ENCODE data around the gene PIP5K1C. TPM values are rescaled to one million over a fixed set of nuclear protein-coding genes. Genes with fewer than 3 reads are reported as not detected.

The PIP5K1C gene
- total RNA-seq, 6 experiments from 2014 or later = 73.8 to 95.6 (median 78.7) TPM

DNA sequence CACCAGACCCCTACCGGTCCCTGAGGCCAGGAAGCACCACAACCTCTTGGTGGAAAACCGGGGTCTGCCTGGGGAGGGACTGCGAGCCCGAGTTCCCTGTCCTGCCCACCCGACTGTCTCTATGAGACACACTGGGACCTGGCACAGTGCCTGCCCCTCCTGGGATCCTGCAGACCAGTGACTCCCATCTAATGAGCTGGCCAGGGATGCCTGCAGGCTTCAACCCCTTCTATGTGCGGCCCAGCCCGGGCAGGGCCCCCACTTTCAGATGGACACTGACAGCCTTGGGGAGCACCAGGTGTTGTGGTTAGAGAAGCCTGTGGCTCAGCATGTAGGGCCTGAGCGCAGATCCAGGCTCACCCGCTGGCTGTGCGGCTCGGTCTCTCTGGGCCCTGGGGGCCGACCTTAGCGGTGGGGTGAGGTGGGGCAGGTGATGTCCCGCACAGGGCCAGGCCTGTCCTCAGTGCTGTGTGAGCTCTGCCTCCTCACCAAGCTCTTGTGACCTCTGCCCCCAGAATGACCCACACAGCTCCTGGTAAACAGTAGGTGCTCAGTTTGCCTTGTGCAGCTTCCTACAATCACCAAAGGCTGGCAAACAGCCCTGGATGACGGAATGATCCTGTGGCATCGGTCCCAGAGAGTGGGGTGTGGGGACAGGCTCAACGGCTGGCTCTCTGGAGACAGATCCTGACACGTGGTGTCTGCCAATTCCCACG is 55.8 kb downstream of the PIP5K1C start:
- no peak for DNase-seq
- 0 out of 2 replicates have a peak, but pooled peaks cover 5% of the 10 kb centered on the region for H3K36me3 Mint-ChIP-seq (ENCODE audit: low read depth)
- H3K27me3 Mint-ChIP-seq (ENCODE audit: insufficient read depth) = no peaks in the 10 kb centered on the region; the same call in none of the 2 replicates
- no peak overlapping the region for H3K27ac Mint-ChIP-seq
- no peaks in the 10 kb centered on the region for H3K4me1 Mint-ChIP-seq (ENCODE audit: low read depth)
- no peaks in the 10 kb centered on the region for H3K9me3 Mint-ChIP-seq
- no peak for TF ChIP-seq CTCF (IDR thresholded peaks at IDR 0.05)
- no peak overlapping the region for H3K4me3 Mint-ChIP-seq

- H3K4me3 Mint-ChIP-seq = no peak overlapping the region
- no peaks in the 10 kb centered on the region for H3K9me3 Mint-ChIP-seq
- H3K4me1 Mint-ChIP-seq (ENCODE audit: low read depth) = no peaks in the 10 kb centered on the region
- H3K27me3 Mint-ChIP-seq (ENCODE audit: insufficient read depth) = no peaks in the 10 kb centered on the region; the same call in none of the 2 replicates
- H3K36me3 Mint-ChIP-seq (ENCODE audit: low read depth) = 0 out of 2 replicates have a peak, but pooled peaks cover 9% of the 10 kb centered on the region
- no peak for DNase-seq
- no peak overlapping the region for H3K27ac Mint-ChIP-seq
- no peak for TF ChIP-seq CTCF (IDR thresholded peaks at IDR 0.05)
Measured at GRCh38 chr19:3643674-3644313, 56.5 kb downstream of the PIP5K1C start.

GRCh38 chr19:3642987-3643673 is 57.1 kb downstream of the PIP5K1C start:
- no peak for DNase-seq
- no peak overlapping the region for H3K27ac Mint-ChIP-seq
- H3K9me3 Mint-ChIP-seq = no peaks in the 10 kb centered on the region
- peaks cover 2% of the 10 kb centered on the region for H3K27me3 Mint-ChIP-seq (ENCODE audit: insufficient read depth)
- no peak for TF ChIP-seq CTCF (IDR thresholded peaks at IDR 0.05)
- H3K36me3 Mint-ChIP-seq (ENCODE audit: low read depth) = 0 out of 2 replicates have a peak, but pooled peaks cover 9% of the 10 kb centered on the region
- no peaks in the 10 kb centered on the region for H3K4me1 Mint-ChIP-seq (ENCODE audit: low read depth)
- no peak overlapping the region for H3K4me3 Mint-ChIP-seq

GRCh38 chr19:3642296-3642695 is 58.0 kb downstream of the PIP5K1C start:
- H3K4me3 Mint-ChIP-seq = no peak overlapping the region
- H3K36me3 Mint-ChIP-seq (ENCODE audit: low read depth) = 0 out of 2 replicates have a peak, but pooled peaks cover 9% of the 10 kb centered on the region
- H3K27me3 Mint-ChIP-seq (ENCODE audit: insufficient read depth) = peaks cover 2% of the 10 kb centered on the region
- no peak for TF ChIP-seq CTCF (IDR thresholded peaks at IDR 0.05)
- DNase-seq = no peak
- H3K27ac Mint-ChIP-seq = no peak overlapping the region
- no peaks in the 10 kb centered on the region for H3K9me3 Mint-ChIP-seq
- no peaks in the 10 kb centered on the region for H3K4me1 Mint-ChIP-seq (ENCODE audit: low read depth)

DNA sequence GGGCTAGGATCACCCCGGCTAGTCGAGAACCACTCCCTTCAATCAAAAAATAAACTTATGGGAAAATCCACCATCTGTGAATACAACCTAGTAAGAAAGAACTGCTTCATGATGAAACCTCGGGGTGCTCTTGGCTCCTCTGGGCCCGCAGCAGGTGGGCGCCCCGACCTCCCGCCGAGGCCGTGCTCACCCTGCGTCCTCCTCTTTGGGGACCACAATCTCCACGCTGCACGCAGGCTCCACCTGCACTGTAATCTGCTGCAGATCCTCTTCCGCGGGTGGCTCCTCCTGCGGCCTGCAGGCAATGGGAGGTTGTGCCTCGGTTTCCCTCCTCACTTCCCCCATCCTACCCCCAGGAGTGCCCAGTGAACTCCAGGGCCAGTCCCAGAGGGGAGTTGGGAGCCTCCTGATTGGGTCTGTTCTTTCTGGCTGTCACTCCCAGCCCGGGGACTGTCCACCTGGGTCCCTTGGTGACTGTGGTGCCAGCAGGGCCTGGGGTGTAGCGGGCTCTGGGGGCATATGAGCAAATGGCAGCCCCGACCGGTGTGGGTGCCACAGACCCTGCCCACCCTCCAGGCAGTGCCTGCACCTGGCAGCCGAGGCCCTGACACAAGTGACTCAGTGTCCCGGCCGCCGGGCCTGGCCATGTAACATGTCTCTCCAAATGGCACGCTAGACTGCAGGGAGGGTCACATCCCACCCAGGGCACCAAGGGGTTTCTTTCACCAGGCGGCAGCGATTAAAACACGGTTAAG is 58.6 kb downstream of the PIP5K1C start:
- no peak for DNase-seq
- H3K4me3 Mint-ChIP-seq = no peak overlapping the region
- peaks cover 2% of the 10 kb centered on the region for H3K27me3 Mint-ChIP-seq (ENCODE audit: insufficient read depth)
- no peak for TF ChIP-seq CTCF (IDR thresholded peaks at IDR 0.05)
- H3K27ac Mint-ChIP-seq = no peak overlapping the region
- H3K4me1 Mint-ChIP-seq (ENCODE audit: low read depth) = no peaks in the 10 kb centered on the region
- H3K36me3 Mint-ChIP-seq (ENCODE audit: low read depth) = 0 out of 2 replicates have a peak, but pooled peaks cover 9% of the 10 kb centered on the region
- no peaks in the 10 kb centered on the region for H3K9me3 Mint-ChIP-seq
